GM12878 (cell line): Measurements from ENCODE around the gene DTX2. TPM values are rescaled to one million over a fixed set of nuclear protein-coding genes. Genes with fewer than 3 reads are reported as not detected.
"Not testable (repeated sequence)": the region's sequence is repeated elsewhere in the genome, so short reads cannot be mapped to it uniquely, and the experiment has no call there.

Experiments
- ATAC-seq: fragments of 200-7000 bp; cut with Tn5 transposase; 3 replicates; pipeline ENCODE4 v1.9.1; 2020; ENCODE audit warnings: mild to moderate bottlenecking, moderate library complexity
- BruUV-seq: library from RNA; stranded (reverse); fragments of 400-500 nt; replicated peaks from 2 replicates; lab custom pipeline; 2021; lab: Mats Ljungman, UMichigan
- CTCF ChIA-PET: fragments of 300-600 bp; sonication (Branson Sonifier 250); formaldehyde crosslinking; extraction: SDS; loops from one replicate; lab custom pipeline; 2021; ENCODE audit warnings: inconsistent platforms; lab: Yijun Ruan, JAX
- POLR2A ChIA-PET: fragments of 350-600 bp; formaldehyde crosslinking; extraction: SDS; loops from one replicate; lab custom pipeline; 2021; ENCODE audit warnings: inconsistent platforms; lab: Charles Lee
- RAD21 ChIA-PET: fragments of 300-600 bp; sonication (Branson Sonifier 250); formaldehyde crosslinking; loops from one replicate; lab custom pipeline; 2023; ENCODE audit warnings: antibody characterized with exemption; ENCODE audit not compliant: unreplicated experiment; lab: Charles Lee
- SMC1A ChIA-PET: fragments of 300-600 bp; sonication (Branson Sonifier 250); formaldehyde crosslinking; loops from one replicate; lab custom pipeline; 2023; ENCODE audit not compliant: unreplicated experiment, uncharacterized antibody; lab: Charles Lee
- DNase-seq: peaks from one replicate; pipeline ENCODE4 v3.0.0-alpha.2; 2011; ENCODE audit warnings: low read depth, low spot score
- FAIRE-seq: peaks from 3 replicates; lab custom pipeline; 2011; peaks lifted over from hg19 to GRCh38; lab: Jason Lieb, UNC
- H2AFZ ChIP-seq: 2 replicates; pipeline ENCODE4 v1.6.0; 2011; ENCODE audit warnings: low read depth, low read length, control low read depth; ENCODE audit not compliant: control insufficient read depth
- H3K27ac ChIP-seq: 2 replicates; pipeline ENCODE4 v1.5.1; 2011; ENCODE audit warnings: control low read depth; ENCODE audit not compliant: control insufficient read depth, insufficient read depth
- H3K27me3 ChIP-seq, 2 experiments: replicated peaks in 1 of 2; 2 replicates each; pipeline versions ENCODE4 v1.6.0 to v1.6.1; 2011; ENCODE audit warnings: low read length in 1 of 2; ENCODE audit not compliant: control insufficient read depth in 2 of 2, insufficient read depth in 2 of 2
- H3K36me3 ChIP-seq, 2 experiments: 2 replicates each; pipeline ENCODE4 v1.5.1; 2011; ENCODE audit warnings: low read length in 1 of 2; ENCODE audit not compliant: control insufficient read depth in 2 of 2, insufficient read depth in 2 of 2
- H3K4me1 ChIP-seq: 2 replicates; pipeline ENCODE4 v1.6.1; 2011; ENCODE audit warnings: mild to moderate bottlenecking, low read length, moderate library complexity, mixed read lengths; ENCODE audit not compliant: control insufficient read depth, insufficient read depth
- H3K4me2 ChIP-seq: 2 replicates; pipeline ENCODE4 v1.6.0; 2011; ENCODE audit warnings: control low read depth; ENCODE audit not compliant: control insufficient read depth, insufficient read depth
- H3K4me3 ChIP-seq: fragments of 200-600 bp; sonication (generic); 2 replicates; pipeline ENCODE4 v1.5.1; 2016
- H3K79me2 ChIP-seq: 2 replicates; pipeline ENCODE4 v1.6.0; 2011; ENCODE audit warnings: low read length; ENCODE audit not compliant: control insufficient read depth, insufficient read depth
- H3K9ac ChIP-seq: 2 replicates; pipeline ENCODE4 v1.8.0; 2011; ENCODE audit warnings: low read length, control low read depth, mixed read lengths; ENCODE audit not compliant: control insufficient read depth, insufficient read depth
- H3K9me3 ChIP-seq: replicated peaks from 3 replicates; pipeline ENCODE4 v1.5.1; 2011; ENCODE audit warnings: mild to moderate bottlenecking, low read length; ENCODE audit not compliant: control insufficient read depth, insufficient read depth
- H4K20me1 ChIP-seq: 2 replicates; pipeline ENCODE4 v1.6.0; 2011; ENCODE audit not compliant: control insufficient read depth, insufficient read depth
- CUX1 ChIP-seq: IDR thresholded peaks from 2 replicates; pipeline ENCODE4 v1.6.1; 2012; ENCODE audit warnings: improper control_type of control experiment, low read depth, low read length; ENCODE audit not compliant: insufficient replicate concordance
- EZH2 ChIP-seq: IDR thresholded peaks from 2 replicates; pipeline ENCODE4 v1.6.1; 2012; ENCODE audit warnings: low read depth, mild to moderate bottlenecking, control low read depth, inconsistent platforms, low read length, borderline replicate concordance; ENCODE audit not compliant: control insufficient read depth
- HDAC6 ChIP-seq: fragments of 200-600 bp; sonication (generic); IDR thresholded peaks from one replicate; pipeline ENCODE4 v1.8.0; 2017; ENCODE audit warnings: antibody characterized with exemption; ENCODE audit not compliant: unreplicated experiment
- PML ChIP-seq: IDR thresholded peaks from 2 replicates; pipeline ENCODE4 v1.6.1; 2012; ENCODE audit warnings: low read length, inconsistent platforms
- SPI1 ChIP-seq: IDR thresholded peaks from 2 replicates; pipeline ENCODE4 v1.6.1; 2011; ENCODE audit warnings: low read depth, mild to moderate bottlenecking, low read length, moderate library complexity, borderline replicate concordance; ENCODE audit not compliant: insufficient read depth
- SUPT20H ChIP-seq: IDR thresholded peaks from 2 replicates; pipeline ENCODE4 v1.6.1; 2011; ENCODE audit warnings: low read depth, mild to moderate bottlenecking, low read length, moderate library complexity, borderline replicate concordance; ENCODE audit not compliant: control insufficient read depth
- ZNF24 ChIP-seq: fragments of 450-650 bp; IDR thresholded peaks from 2 replicates; pipeline ENCODE4 v1.6.1; 2017; ENCODE audit warnings: antibody characterized with exemption, mild to moderate bottlenecking
- WGBS: methylation state at CpG from one replicate; pipeline ENCODE4 v1.1.6; 2016; ENCODE audit warnings: low lambda C conversion rate; ENCODE audit not compliant: insufficient replicate concordance, insufficient coverage; ENCODE audit errors: missing lambda C conversion rate; 5-methylcytosine and 5-hydroxymethylcytosine counted together
- in situ Hi-C: fragments of 300-500 bp; cut with MboI; formaldehyde crosslinking; loops from 9 replicates; pipeline ENCODE4 v1.14.3; 2018; ENCODE audit warnings: mixed read lengths
- intact Hi-C: fragments of 100-400 bp; cut with micrococcal nuclease; formaldehyde crosslinking; loops from one replicate; pipeline ENCODE4 v1.14.2; 2022; ENCODE audit not compliant: unreplicated experiment
- polyA plus RNA-seq, 11 experiments: library from polyadenylated mRNA; depleted of rRNA in 4 of 11; unstranded in 6 of 11; stranded (reverse) in 5 of 11; fragments of >200 nt; fragmentation: Nextera tagmentation in 4 of 11; fragmentation: Illumina TruSeq in 1 of 11; extraction: Ambion mirVana in 4 of 11; extraction: Trizol in 1 of 11; gene quantifications; 1 replicate in 1 of 11; 2 replicates in 10 of 11; pipeline versions ENCODE4 v1.2.1 to v1.2.3, GENCODE V29; 2011 to 2016; ENCODE audit warnings: inconsistent platforms in 2 of 11, missing spikeins in 2 of 11, low read depth in 1 of 11
- total RNA-seq, 4 experiments: library from RNA; depleted of rRNA in 3 of 4; stranded (reverse); fragments of >200 nt in 3 of 4; fragmentation: Illumina TruSeq in 1 of 4; extraction: Trizol in 1 of 4; gene quantifications; 2 replicates each; pipeline versions ENCODE4 v1.2.1 to v1.2.3, GENCODE V29; 2013 to 2021
- TF ChIP-seq, protein P1 (sequence below): IDR thresholded peaks from 2 replicates; pipeline ENCODE4 v1.6.1; 2012; ENCODE audit warnings: low read depth, low read length, improper control_type of control experiment

The DTX2 gene
- total and polyA plus RNA-seq, 10 of the 15 experiments (the other 5 are each of a cell fraction or from before 2014, with no cell fraction given), result 0.14 to 31.0 (median 11.0) TPM

- H3K79me2 ChIP-seq, H3K4me3 ChIP-seq, H3K4me2 ChIP-seq, H3K27me3 ChIP-seq, H3K9me3 ChIP-seq, H3K4me1 ChIP-seq, H2AFZ ChIP-seq, H3K36me3 ChIP-seq, RAD21 ChIA-PET, H3K27ac ChIP-seq, ATAC-seq, BruUV-seq, DNase-seq, H3K9ac ChIP-seq, H4K20me1 ChIP-seq, FAIRE-seq, POLR2A ChIA-PET, intact Hi-C loops, SMC1A ChIA-PET: not testable (repeated sequence)
- in situ Hi-C loops, result loop anchor here (25.0 kb wide), 1 partner anchor 506 kb away; no protein-coding TSS in a partner anchor
- CTCF ChIA-PET, result interaction anchor here (0.6 kb wide), 1 partner anchor 95 kb away, joined by 3 read pairs; no protein-coding TSS in a partner anchor
- WGBS, result 98% methylated on average over 8 of the region's 8 CpGs
These were observed 45.1 kb downstream of the DTX2 start for GRCh38 chr7:76506643-76507042.

GRCh38 chr7:76507723-76508406, 46.4 kb downstream of the DTX2 start:
- Histone ChIP-seq H3K4me3 (no peak overlapping the region), H3K27ac (no peak overlapping the region), H4K20me1 (no peaks in the 10 kb centered on the region), H3K79me2 (no peaks in the 10 kb centered on the region), H3K4me1 (no peaks in the 10 kb centered on the region), H3K9ac (no peak overlapping the region), H3K9me3 (no peaks in the 10 kb centered on the region), H3K27me3 (no peaks in the 10 kb centered on the region), H3K36me3 (peaks cover 0 to 5% of the 10 kb centered on the region in 2 experiments; a peak in 2 of 4 replicates), H2AFZ (no peak overlapping the region), H3K4me2 (no peak overlapping the region)
- intact Hi-C loops, result no loop called here
- 51% methylated on average over 11 of the region's 11 CpGs for WGBS
- RAD21 ChIA-PET, result no interaction called here
- DNase-seq, result no peak
- no peak for ATAC-seq
- in situ Hi-C loops, result loop anchor here (25.0 kb wide), 1 partner anchor 504 kb away; no protein-coding TSS in a partner anchor
- CTCF ChIA-PET, result no interaction called here
- BruUV-seq, result no TSS peak
- SMC1A ChIA-PET, result interaction anchor here (0.6 kb wide), 1 partner anchor 60 kb away, joined by 3 read pairs; no protein-coding TSS in a partner anchor
- POLR2A ChIA-PET, result no interaction called here
- peak; percentile 18 for FAIRE-seq
- TF ChIP-seq, protein P1, sequence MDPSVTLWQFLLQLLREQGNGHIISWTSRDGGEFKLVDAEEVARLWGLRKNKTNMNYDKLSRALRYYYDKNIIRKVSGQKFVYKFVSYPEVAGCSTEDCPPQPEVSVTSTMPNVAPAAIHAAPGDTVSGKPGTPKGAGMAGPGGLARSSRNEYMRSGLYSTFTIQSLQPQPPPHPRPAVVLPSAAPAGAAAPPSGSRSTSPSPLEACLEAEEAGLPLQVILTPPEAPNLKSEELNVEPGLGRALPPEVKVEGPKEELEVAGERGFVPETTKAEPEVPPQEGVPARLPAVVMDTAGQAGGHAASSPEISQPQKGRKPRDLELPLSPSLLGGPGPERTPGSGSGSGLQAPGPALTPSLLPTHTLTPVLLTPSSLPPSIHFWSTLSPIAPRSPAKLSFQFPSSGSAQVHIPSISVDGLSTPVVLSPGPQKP, result no peak
- no peak for TF ChIP-seq SPI1
- no peak for TF ChIP-seq ZNF24
- TF ChIP-seq HDAC6, result no peak
- TF ChIP-seq EZH2, result no peak
- no peak for TF ChIP-seq CUX1
- TF ChIP-seq SUPT20H, result no peak
- no peak for TF ChIP-seq PML
